ENCODE data around the gene IRF3.

The IRF3 gene

GRCh38 chr19:49678985-49679770, 13.5 kb upstream of the IRF3 start:
- H3K4me1 ChIP-seq (ENCODE audit: control insufficient read depth, insufficient read depth, low read length) = peaks cover 21% of the 10 kb centered on the region
- no peak overlapping the region for H3K27ac ChIP-seq (ENCODE audit: low read depth, low read length)
- no peaks in the 10 kb centered on the region for H3K9me3 ChIP-seq (ENCODE audit: control insufficient read depth, insufficient read depth, low read depth, low read length)
- peak overlapping the region; percentile 42; the same call in 1 of the 2 replicates for H3K4me3 ChIP-seq (ENCODE audit: low read depth, low read length)
- peaks cover 31% of the 10 kb centered on the region for H3K36me3 ChIP-seq (ENCODE audit: control insufficient read depth, insufficient read depth, low read length)
- H3K9ac ChIP-seq (ENCODE audit: low read length) = no peak overlapping the region
- no peaks in the 10 kb centered on the region for H3K27me3 ChIP-seq (ENCODE audit: control insufficient read depth, insufficient read depth, low read length)

DNA sequence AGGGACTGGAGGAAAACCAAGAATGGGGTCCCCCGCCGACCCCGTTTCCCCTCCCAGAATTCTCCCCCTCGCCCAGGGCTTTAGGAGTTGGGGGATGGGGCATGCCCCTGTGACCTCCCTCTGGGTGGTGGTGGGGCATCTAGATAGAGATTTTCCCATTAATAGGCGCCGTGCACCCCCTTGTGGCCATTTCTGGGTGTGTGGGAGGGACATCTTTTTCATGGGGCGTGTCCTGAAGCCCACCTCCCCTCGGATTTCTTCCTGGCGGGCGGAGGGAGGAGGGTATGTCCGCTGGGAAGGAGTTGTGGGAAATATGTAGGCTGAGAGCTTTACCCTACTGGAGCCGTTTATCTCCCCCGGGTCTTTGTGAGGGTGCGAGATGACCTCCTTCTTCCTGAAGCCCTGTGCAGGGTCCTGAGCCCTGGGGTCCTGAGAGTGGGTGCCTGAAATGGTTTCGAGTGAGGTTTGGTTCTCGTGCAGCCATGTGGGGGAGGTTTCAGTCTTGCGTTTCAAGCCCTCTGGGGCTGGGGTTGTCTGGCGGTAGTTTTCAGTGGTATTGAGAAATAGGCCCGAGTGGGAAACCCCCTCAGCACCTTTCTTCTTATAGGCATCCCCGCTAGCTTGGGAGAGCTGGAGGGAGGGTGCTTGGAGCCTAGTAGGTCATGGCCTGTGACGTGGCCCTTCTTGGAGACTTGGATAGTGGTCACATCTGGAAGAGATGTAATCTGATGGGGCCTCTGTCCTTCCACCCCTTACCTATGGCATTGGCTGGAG, 12.4 kb upstream of the IRF3 start:
- Histone ChIP-seq H3K9ac (ENCODE audit: low read length) (peak overlapping the region; percentile 97), H3K36me3 (ENCODE audit: control insufficient read depth, insufficient read depth, low read length) (peaks cover 30% of the 10 kb centered on the region), H3K4me3 (ENCODE audit: low read depth, low read length) (peak overlapping the region; percentile 88), H3K27ac (ENCODE audit: low read depth, low read length) (peak overlapping the region; percentile 94), H3K4me1 (ENCODE audit: control insufficient read depth, insufficient read depth, low read length) (peaks cover 21% of the 10 kb centered on the region), H3K27me3 (ENCODE audit: control insufficient read depth, insufficient read depth, low read length) (no peaks in the 10 kb centered on the region), H3K9me3 (ENCODE audit: control insufficient read depth, insufficient read depth, low read depth, low read length) (no peaks in the 10 kb centered on the region)

GRCh38 chr19:49677231-49677900, 11.7 kb upstream of the IRF3 start, which contains the start of gene PRMT1:
Gene PRMT1, plus strand, starts transcription at chr19:49677271. Its CDS starts 10 bp downstream, at chr19:49677281.
- Histone ChIP-seq H3K27me3 (ENCODE audit: control insufficient read depth, insufficient read depth, low read length) (no peaks in the 10 kb centered on the region), H3K9me3 (ENCODE audit: control insufficient read depth, insufficient read depth, low read depth, low read length) (no peaks in the 10 kb centered on the region), H3K4me1 (ENCODE audit: control insufficient read depth, insufficient read depth, low read length) (peaks cover 21% of the 10 kb centered on the region), H3K36me3 (ENCODE audit: control insufficient read depth, insufficient read depth, low read length) (peaks cover 24% of the 10 kb centered on the region), H3K27ac (ENCODE audit: low read depth, low read length) (peak within 1 kb of the TSS; percentile 98), H3K4me3 (ENCODE audit: low read depth, low read length) (peak within 1 kb of the TSS; percentile 88), H3K9ac (ENCODE audit: low read length) (peak within 1 kb of the TSS; percentile 97)

DNA sequence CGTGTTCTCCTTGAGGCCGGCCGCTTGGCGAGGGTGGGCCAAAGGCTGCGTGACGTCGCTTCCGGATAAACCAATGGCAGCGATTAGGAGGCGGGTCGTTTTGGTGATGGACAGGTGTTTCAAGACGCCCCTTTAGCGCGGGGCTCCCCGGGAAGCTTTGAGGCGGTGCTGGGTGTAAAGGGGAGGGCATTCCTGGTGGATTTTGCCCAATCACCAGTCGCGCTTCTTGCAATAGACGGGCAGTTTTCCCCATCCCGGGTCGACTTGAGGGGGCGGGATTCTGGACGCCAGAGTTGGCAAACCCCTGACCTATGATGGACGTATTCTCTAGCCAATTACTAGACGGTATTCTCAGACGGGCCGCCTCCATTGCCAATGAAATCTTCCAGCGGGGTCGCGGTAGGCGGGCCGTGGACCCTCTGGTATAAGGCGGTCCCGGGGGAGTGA, 11.2 kb upstream of the IRF3 start:
- H3K9me3 ChIP-seq (ENCODE audit: control insufficient read depth, insufficient read depth, low read depth, low read length) = no peaks in the 10 kb centered on the region
- H3K4me3 ChIP-seq (ENCODE audit: low read depth, low read length) = peak overlapping the region; percentile 88
- H3K9ac ChIP-seq (ENCODE audit: low read length) = peak overlapping the region; percentile 97
- H3K27me3 ChIP-seq (ENCODE audit: control insufficient read depth, insufficient read depth, low read length) = no peaks in the 10 kb centered on the region
- peaks cover 18% of the 10 kb centered on the region for H3K36me3 ChIP-seq (ENCODE audit: control insufficient read depth, insufficient read depth, low read length)
- peaks cover 25% of the 10 kb centered on the region for H3K4me1 ChIP-seq (ENCODE audit: control insufficient read depth, insufficient read depth, low read length)
- H3K27ac ChIP-seq (ENCODE audit: low read depth, low read length) = peak overlapping the region; percentile 98

DNA sequence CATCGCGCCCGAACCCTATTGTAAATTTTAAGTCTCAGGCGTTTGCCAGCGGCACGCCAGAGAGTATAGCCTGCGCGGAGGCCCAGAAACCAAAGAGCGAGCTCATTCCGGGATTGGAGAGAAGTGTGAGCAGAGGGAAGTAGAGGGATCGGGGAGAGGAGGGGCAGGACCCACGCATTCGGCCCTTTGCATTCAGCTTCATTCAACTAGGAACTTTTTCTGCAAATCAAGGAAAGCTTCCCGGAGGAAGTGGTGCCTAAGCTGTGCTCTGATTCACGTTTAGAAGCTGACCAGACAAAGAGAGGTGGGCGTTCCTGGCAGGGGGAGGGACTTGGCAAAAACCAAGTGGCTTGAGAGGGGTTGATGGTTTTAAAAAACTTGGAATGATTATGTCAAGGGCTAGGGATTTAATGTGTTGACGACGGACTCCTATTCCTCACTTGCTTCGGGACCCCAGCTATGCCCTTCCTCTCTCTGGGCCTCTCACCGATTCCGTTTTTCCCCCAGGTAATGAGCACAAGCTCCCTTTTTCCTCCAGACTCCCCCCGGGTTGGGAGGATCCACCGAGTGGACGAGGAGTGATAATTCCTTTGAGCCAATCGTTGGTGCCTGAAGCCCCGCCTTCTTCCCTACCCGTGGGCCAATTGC, 10.6 kb upstream of the IRF3 start:
- peak overlapping the region; percentile 97 for H3K9ac ChIP-seq (ENCODE audit: low read length)
- no peaks in the 10 kb centered on the region for H3K27me3 ChIP-seq (ENCODE audit: control insufficient read depth, insufficient read depth, low read length)
- no peaks in the 10 kb centered on the region for H3K9me3 ChIP-seq (ENCODE audit: control insufficient read depth, insufficient read depth, low read depth, low read length)
- H3K27ac ChIP-seq (ENCODE audit: low read depth, low read length) = peak overlapping the region; percentile 98
- H3K4me3 ChIP-seq (ENCODE audit: low read depth, low read length) = peak overlapping the region; percentile 61
- H3K4me1 ChIP-seq (ENCODE audit: control insufficient read depth, insufficient read depth, low read length) = peaks cover 28% of the 10 kb centered on the region
- peaks cover 15% of the 10 kb centered on the region for H3K36me3 ChIP-seq (ENCODE audit: control insufficient read depth, insufficient read depth, low read length)

DNA sequence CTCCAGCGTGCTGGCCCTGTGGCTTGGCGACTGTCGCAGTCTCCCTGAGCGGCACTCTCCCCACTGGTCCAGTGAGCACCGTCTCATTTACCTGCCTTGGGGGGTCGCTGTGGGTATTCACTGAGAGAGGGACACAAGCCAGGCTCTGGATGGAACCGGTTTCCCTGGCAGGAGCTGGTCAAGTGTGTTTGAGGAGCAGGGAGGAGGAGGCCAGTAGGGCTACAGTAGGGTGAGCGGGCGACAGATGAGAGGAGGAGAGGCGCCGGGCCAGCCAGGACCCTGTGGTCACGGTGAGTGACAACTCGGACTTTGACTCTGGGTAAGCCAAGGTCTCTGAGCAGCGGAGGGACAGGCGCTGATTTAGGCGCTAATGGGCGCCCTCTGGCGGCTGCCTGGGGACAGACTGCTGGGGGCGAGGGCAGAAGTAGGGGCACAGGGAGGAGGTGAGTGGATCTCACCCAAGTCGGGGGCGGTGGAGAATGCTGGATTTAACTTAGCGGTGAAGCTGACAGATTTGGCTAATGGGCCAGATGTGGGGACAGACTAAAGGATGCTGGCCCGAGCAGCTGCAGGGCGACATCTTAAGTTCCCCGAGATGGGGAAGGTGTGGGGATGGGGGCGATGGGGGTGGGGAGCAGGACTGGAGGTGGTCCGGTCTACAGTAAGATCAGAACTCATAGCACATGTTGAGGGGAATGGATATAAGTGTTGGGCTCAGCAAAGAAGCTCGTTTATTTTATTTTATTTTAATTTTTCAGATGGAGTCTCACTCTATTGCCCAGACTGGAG, 6.7 kb upstream of the IRF3 start:
- H3K27me3 ChIP-seq (ENCODE audit: control insufficient read depth, insufficient read depth, low read length) = no peaks in the 10 kb centered on the region
- peaks cover 10% of the 10 kb centered on the region for H3K4me1 ChIP-seq (ENCODE audit: control insufficient read depth, insufficient read depth, low read length)
- H3K9me3 ChIP-seq (ENCODE audit: control insufficient read depth, insufficient read depth, low read depth, low read length) = no peaks in the 10 kb centered on the region
- H3K4me3 ChIP-seq (ENCODE audit: low read depth, low read length) = peak overlapping the region; percentile 45
- no peak overlapping the region for H3K27ac ChIP-seq (ENCODE audit: low read depth, low read length)
- peak overlapping the region; percentile 57 for H3K9ac ChIP-seq (ENCODE audit: low read length)
- peaks cover 31% of the 10 kb centered on the region for H3K36me3 ChIP-seq (ENCODE audit: control insufficient read depth, insufficient read depth, low read length)

- Histone ChIP-seq H3K27ac (ENCODE audit: low read depth, low read length) (no peak overlapping the region), H3K9ac (ENCODE audit: low read length) (no peak overlapping the region), H3K27me3 (ENCODE audit: control insufficient read depth, insufficient read depth, low read length) (no peaks in the 10 kb centered on the region), H3K4me3 (ENCODE audit: low read depth, low read length) (no peak overlapping the region), H3K9me3 (ENCODE audit: control insufficient read depth, insufficient read depth, low read depth, low read length) (no peaks in the 10 kb centered on the region), H3K36me3 (ENCODE audit: control insufficient read depth, insufficient read depth, low read length) (peaks cover 34% of the 10 kb centered on the region), H3K4me1 (ENCODE audit: control insufficient read depth, insufficient read depth, low read length) (peaks cover 7% of the 10 kb centered on the region)
Observed at GRCh38 chr19:49669516-49669915, 3.9 kb upstream of the IRF3 start.

DNA sequence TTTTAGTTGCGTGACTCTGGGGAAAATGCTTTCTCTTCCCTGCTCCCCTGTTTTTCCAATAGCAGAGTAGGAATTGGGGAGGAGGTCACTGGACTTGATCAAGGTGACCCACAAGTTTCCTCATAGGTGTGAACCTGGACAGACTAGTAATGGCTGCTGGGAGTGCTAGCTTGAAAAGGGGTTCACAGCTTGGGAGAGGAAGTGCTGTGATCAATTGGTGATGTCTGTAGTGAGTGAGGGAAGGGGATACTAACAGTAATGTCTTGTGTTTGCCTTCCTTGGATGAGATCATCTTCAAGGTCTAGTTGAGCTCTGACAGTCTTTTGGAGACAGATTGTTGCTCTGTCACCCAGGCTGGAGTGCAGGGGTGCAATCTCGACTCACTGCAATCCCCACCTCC, 1.8 kb upstream of the IRF3 start:
- H3K27me3 ChIP-seq (ENCODE audit: control insufficient read depth, insufficient read depth, low read length) = no peaks in the 10 kb centered on the region
- H3K4me3 ChIP-seq (ENCODE audit: low read depth, low read length) = no peak overlapping the region
- H3K27ac ChIP-seq (ENCODE audit: low read depth, low read length) = no peak overlapping the region
- no peak overlapping the region for H3K9ac ChIP-seq (ENCODE audit: low read length)
- H3K4me1 ChIP-seq (ENCODE audit: control insufficient read depth, insufficient read depth, low read length) = peaks cover 10% of the 10 kb centered on the region
- no peaks in the 10 kb centered on the region for H3K9me3 ChIP-seq (ENCODE audit: control insufficient read depth, insufficient read depth, low read depth, low read length)
- peaks cover 33% of the 10 kb centered on the region for H3K36me3 ChIP-seq (ENCODE audit: control insufficient read depth, insufficient read depth, low read length)

- Histone ChIP-seq H3K27ac (ENCODE audit: low read depth, low read length) (no peak overlapping the region), H3K4me1 (ENCODE audit: control insufficient read depth, insufficient read depth, low read length) (0 out of 2 replicates have a peak, but pooled peaks cover 2% of the 10 kb centered on the region), H3K4me3 (ENCODE audit: low read depth, low read length) (peak overlapping the region; percentile 98), H3K9ac (ENCODE audit: low read length) (peak overlapping the region; percentile 62), H3K27me3 (ENCODE audit: control insufficient read depth, insufficient read depth, low read length) (no peaks in the 10 kb centered on the region), H3K9me3 (ENCODE audit: control insufficient read depth, insufficient read depth, low read depth, low read length) (no peaks in the 10 kb centered on the region), H3K36me3 (ENCODE audit: control insufficient read depth, insufficient read depth, low read length) (peaks cover 47% of the 10 kb centered on the region)
Observed at GRCh38 chr19:49666120-49666444, 425 bp upstream of the IRF3 start.

DNA sequence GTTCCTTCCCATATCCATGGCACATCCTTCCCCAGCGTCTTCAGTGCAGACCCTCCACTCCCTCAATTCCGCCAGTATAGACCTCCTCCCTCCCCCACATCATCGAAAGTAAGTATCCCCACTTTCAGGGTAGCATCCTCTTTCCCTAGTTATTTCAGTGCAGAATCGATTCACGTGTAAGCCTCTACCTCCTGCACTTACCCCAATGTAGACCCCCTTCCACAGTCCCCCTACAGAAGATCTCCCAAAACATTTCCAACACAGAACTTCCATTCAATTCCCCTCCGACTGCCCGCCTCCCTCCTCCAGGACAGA, 664 bp downstream of the IRF3 start:
- Histone ChIP-seq H3K27ac (ENCODE audit: low read depth, low read length) (peak overlapping the region; percentile 11; the same call in 1 of the 2 replicates), H3K36me3 (ENCODE audit: control insufficient read depth, insufficient read depth, low read length) (peaks cover 51% of the 10 kb centered on the region), H3K4me1 (ENCODE audit: control insufficient read depth, insufficient read depth, low read length) (0 out of 2 replicates have a peak, but pooled peaks cover 2% of the 10 kb centered on the region), H3K4me3 (ENCODE audit: low read depth, low read length) (peak overlapping the region; percentile 98), H3K9ac (ENCODE audit: low read length) (peak overlapping the region; percentile 86), H3K9me3 (ENCODE audit: control insufficient read depth, insufficient read depth, low read depth, low read length) (peaks cover 6% of the 10 kb centered on the region), H3K27me3 (ENCODE audit: control insufficient read depth, insufficient read depth, low read length) (no peaks in the 10 kb centered on the region)
